ENCODE measurements around the gene CHRNA3.

CHRNA3 gene

GRCh38 chr15:78620527-78621421 is at the start of gene CHRNA3:
TSS of gene CHRNA3 (minus strand) at chr15:78620996. CDS start at chr15:78620794, 202 bp downstream.
- DNase-seq: peak; percentile 27

GRCh38 chr15:78668987-78669386 is 48.2 kb upstream of the CHRNA3 start:
- DNase-seq: no peak

- DNase-seq: no peak
Observed at GRCh38 chr15:78667578-78668236, 46.9 kb upstream of the CHRNA3 start.

GRCh38 chr15:78666010-78666409 is 45.2 kb upstream of the CHRNA3 start:
- no peak for DNase-seq

- peak; percentile 31 for DNase-seq
Observed at GRCh38 chr15:78663703-78664102, 42.9 kb upstream of the CHRNA3 start.

- no peak for DNase-seq
Observed at GRCh38 chr15:78662028-78662427, 41.2 kb upstream of the CHRNA3 start.

- no peak for DNase-seq
Observed at GRCh38 chr15:78661001-78661400, 40.2 kb upstream of the CHRNA3 start.

GRCh38 chr15:78660584-78660983 is 39.8 kb upstream of the CHRNA3 start:
- no peak for DNase-seq

GRCh38 chr15:78658823-78659222 is 38.0 kb upstream of the CHRNA3 start:
- DNase-seq: no peak

GRCh38 chr15:78654272-78654671 is 33.5 kb upstream of the CHRNA3 start:
- DNase-seq: no peak

- no peak for DNase-seq
Observed at GRCh38 chr15:78651930-78652615, 31.3 kb upstream of the CHRNA3 start.

- DNase-seq: no peak
Observed at GRCh38 chr15:78651007-78651406, 30.2 kb upstream of the CHRNA3 start.

GRCh38 chr15:78650022-78650421 is 29.2 kb upstream of the CHRNA3 start:
- no peak for DNase-seq

GRCh38 chr15:78645009-78645408 is 24.2 kb upstream of the CHRNA3 start:
- no peak for DNase-seq

- peak; percentile 53 for DNase-seq
Observed at GRCh38 chr15:78642331-78642730, 21.5 kb upstream of the CHRNA3 start.

GRCh38 chr15:78641749-78642275 is 21.0 kb upstream of the CHRNA3 start:
- no peak for DNase-seq

- DNase-seq: peak; percentile 83
Observed at GRCh38 chr15:78641102-78641748, 20.4 kb upstream of the CHRNA3 start, which contains the start of gene CHRNB4. TSS of gene CHRNB4 (minus strand) at chr15:78641210. CDS start at chr15:78641133, 77 bp downstream.

GRCh38 chr15:78640527-78641101 is 19.8 kb upstream of the CHRNA3 start:
- peak; percentile 12 for DNase-seq

GRCh38 chr15:78638658-78639314 is 18.0 kb upstream of the CHRNA3 start:
- peak; percentile 56 for DNase-seq

- peak; percentile 72 for DNase-seq
Observed at GRCh38 chr15:78637776-78638435, 17.1 kb upstream of the CHRNA3 start.

- DNase-seq: no peak
Observed at GRCh38 chr15:78636378-78636859, 15.6 kb upstream of the CHRNA3 start.
